Stimulated activated CD4-positive, alpha-beta T cell treated with anti-CD3 and anti-CD28 coated beads, TNF-alpha, amount 100 ng/mL, for 48 hours (primary cell): ENCODE results near the gene WNT7A.

Experiments
- DNase-seq, 3 donors: peaks; one replicate each; pipeline ENCODE4 v3.0.0-alpha.2; 2020; ENCODE audit warnings: low read depth in 3 of 3

The WNT7A gene

DNA sequence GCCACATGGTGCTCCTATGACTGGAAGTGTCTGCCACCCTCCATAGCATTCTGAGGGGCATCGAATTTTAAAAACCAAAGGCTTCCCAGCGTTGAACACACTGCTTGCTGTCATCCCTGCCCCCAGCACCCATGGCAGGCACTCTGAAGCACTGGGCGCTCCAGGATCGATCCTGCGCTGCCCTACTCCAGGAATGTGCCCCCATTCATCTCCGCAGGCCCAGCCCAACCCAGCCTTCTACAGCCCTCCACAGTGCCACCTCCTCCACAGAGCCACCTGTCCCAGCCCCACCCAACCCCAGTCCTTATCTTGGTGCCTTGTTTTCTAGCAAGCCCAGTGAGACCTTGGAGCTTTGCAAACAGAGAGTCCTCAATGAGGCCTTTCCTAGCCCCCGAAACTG lies 52.2 kb downstream of the WNT7A start:
- DNase-seq: no peak

- DNase-seq: no peak
These were observed 52.6 kb downstream of the WNT7A start for GRCh38 chr3:13827256-13827655.

DNA sequence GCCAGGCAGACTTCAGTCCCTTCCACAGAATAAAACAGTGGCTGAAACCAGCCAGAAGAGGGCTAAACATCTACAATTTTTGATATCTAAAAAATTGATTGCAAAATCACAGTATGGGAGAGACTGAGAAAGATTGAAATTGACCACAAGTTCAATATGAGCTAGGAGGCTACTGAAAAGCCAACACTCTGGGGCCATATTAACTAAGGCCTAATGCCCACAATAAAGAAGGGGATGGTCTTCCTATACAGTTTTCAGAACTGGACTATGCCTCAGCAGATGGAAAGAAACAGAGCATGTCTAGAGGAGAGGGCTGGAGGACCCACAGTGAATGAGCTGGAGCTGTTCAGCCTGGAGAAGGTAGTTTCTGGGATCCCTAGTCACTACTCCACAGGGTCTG lies 53.2 kb downstream of the WNT7A start:
- no peak for DNase-seq

DNA sequence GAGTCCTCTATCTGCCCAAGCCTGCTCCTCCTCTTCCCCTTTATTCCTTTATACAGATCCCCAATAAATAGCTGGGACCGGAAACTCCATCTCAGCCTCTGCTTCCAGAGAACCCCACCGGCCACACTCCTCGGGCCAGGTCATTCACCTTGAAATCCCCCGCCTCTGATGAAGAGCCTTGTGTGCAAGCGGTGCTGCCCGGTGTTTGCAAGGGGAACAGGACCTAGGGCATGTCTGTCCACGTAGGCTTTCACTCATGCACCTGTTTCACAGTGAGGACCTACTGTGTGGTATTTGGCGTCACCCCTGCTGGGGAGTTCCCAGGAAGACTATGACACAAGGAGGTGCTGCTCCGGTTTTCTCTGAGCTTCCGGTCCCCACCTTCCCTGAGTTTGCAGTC lies 54.0 kb downstream of the WNT7A start:
- no peak for DNase-seq

DNA sequence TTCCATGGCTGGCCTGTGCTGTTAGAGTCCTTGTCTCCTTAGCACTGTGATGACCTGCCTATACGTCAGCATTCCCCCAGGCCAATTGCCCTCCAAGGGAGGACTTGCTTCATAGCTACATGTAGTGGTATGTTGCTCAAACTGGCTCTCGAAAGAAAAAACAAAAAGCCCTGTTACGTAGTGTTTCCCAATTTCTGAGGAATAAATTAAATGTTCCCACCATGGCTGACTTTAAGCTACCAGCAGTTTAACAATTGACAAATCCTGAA lies 54.6 kb downstream of the WNT7A start:
- no peak for DNase-seq

DNA sequence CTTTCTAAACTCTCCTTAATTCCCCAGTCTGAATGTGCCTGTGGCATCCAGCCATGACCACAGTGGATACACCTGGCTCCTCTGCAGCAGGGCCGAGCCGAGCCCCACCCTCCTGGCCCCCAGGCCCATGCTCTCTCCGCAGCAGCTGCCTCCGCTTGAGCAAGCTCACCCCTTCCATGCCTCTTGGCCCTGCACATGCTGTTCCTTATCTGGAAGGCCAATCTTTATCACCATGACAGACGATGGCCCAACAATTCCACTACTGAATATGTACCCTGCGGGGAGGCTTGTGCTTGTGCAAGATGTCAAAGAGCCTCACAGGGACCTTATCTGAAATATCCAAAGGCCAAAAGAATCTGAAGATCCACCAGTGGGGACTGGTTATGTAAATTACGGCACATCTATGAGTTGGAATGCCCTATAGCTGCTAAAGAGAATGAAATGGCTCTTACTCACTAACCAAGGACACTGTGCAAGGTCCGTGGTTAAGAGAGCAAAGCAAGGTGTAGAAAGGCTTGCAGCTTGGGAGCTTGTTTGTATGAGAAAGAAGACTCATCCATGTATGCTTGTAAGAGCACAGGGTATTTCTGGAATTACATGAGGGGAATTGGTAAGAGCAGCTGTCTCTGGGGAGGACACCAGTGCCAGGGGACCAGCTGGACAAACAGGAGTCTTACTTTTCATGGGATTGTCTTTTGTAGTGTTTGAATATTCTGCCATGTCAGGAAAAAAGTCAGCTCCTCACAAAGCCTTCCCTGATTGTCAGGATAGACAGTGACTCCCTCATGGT lies 55.2 kb downstream of the WNT7A start:
- no peak for DNase-seq

DNA sequence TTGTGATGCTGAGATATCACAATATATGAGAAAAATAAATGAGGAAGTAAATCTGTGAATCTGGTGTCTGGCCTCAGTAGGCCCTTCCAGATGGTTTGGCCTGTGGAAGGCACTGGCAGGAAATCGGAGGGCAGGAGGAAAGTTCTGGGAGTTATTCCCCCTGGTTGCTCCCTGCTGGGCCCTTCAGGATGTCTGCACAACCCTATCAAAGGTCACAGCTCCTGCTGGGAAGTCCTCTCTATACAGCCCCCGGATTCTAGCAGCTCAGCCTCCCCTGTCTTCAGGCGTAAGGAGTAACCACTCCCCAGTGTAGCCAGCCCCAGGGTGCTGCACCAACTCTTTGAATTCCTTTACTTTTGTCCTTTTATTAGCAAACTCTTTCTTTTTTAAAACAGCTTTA lies 56.2 kb downstream of the WNT7A start:
- no peak for DNase-seq

DNA sequence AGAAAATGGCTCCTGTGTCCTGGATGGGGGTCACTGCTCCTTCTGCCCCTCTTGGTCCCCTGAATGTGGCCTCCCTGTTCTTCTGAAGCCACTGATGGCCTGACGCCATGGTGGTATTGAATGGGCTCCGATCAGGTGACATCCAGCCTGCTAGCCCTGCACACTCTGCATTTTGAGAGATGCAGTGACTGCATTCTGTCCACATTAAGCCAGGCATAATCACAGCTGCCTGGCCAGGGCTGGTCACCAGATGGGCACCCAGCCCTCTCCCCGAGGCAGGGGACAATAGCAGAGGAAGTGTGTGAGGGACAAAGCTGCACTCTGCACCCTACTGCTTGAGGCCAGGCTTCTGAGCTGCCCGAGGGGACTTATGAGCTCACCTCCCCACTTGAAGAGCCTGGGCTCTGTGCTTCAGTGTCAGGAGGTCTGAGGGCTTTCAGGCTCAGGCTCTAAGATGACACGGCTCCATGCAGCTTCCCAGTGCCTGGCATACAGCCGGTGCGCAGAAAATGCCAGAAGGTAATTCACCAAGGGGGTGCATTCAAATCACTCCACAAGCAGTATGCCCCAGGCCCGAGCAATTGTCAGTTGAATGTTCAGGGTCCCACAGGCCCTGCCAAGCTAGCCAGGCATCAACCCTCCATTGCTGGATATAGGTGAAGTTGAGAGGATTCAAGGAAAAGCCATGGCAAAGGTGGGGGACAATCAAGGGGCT lies 56.8 kb downstream of the WNT7A start:
- no peak for DNase-seq

- DNase-seq: peak in 1 of 3 donors; percentile 1
These were observed 57.8 kb downstream of the WNT7A start for GRCh38 chr3:13822042-13822441.

GRCh38 chr3:13821126-13821525 lies 58.7 kb downstream of the WNT7A start:
- DNase-seq: no peak

DNA sequence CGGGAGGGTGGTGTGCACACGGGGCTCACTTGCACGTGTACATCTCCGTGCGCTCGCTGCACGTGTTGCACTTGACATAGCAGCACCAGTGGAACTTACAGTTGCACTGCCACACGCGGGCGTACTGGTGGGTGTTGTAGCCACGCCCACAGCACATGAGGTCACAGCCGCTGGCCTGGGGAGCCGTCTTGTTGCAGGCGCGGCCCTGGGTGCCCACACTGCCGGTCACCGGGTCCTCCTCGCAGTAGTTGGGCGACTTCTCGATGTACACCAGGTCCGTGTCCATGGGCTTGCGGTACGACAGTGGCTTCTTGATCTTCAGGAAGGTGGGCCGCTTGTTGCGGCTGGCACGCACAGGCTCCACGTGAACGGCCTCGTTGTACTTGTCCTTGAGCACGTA lies 61.0 kb downstream of the WNT7A start:
- DNase-seq: no peak

- no peak for DNase-seq
These were observed 64.7 kb downstream of the WNT7A start for GRCh38 chr3:13815088-13815683.

GRCh38 chr3:13812034-13812471 lies 67.8 kb downstream of the WNT7A start:
- no peak for DNase-seq

- DNase-seq: no peak
These were observed 68.3 kb downstream of the WNT7A start for GRCh38 chr3:13811614-13812013.

- no peak for DNase-seq
These were observed 71.3 kb downstream of the WNT7A start for GRCh38 chr3:13808550-13808949.

- no peak for DNase-seq
These were observed 78.3 kb downstream of the WNT7A start for GRCh38 chr3:13801361-13802204.

DNA sequence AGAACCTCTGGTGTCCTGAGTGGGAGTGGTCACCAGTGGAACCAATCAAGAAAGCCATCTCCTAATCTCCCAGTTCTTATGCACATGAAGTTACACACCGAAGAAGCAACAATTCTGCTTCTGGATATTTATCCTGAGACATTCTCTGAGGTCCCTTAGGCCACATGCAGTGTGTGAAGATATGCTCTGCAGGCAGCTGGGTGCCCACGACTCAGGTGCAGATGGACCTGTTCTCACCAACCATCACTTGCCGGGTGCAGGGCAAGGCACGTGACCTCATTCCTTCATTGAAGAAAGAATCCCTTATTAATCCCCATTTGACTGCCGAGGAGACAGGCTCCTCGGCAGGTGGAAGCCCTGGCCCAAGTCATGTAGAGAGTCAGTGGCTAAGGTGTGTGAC lies 79.8 kb downstream of the WNT7A start:
- no peak for DNase-seq

GRCh38 chr3:13798401-13798800 lies 81.5 kb downstream of the WNT7A start:
- DNase-seq: no peak

DNA sequence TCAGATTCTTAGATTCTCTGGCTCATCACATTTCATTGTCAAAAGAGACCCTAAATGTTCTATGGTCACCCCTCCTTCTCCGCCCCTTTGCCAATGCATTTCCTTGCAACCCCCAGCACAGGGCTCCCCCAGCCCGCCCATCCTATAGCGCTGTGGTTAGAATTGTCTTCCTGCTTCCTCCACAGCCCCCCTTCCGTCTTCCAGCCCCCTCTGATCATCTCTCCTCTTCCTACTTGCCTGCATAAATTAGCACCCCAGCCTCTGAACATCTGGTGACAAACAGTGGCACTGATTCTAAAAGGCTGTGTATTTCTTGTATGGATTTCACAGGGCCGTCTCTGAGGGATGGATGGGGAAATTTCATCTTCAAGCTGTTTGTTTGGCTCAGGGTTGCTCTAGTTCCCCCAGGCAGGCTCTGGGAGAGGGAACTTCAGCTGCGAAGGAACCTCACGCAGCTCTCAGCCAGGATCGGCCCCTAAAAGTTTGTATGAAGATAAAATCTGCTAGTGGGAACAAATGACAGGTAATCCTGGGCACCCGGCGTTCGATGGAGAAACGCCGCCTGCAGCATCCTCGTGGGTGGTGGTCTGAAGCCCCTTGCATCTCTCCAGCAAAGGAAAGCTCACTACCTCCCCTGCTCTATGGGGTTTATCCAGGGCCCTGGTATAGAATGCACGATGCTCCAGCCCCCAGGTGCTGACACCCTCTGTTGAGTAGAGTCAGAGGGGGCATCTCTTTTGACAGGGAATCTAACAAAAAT lies 83.0 kb downstream of the WNT7A start:
- DNase-seq: no peak

DNA sequence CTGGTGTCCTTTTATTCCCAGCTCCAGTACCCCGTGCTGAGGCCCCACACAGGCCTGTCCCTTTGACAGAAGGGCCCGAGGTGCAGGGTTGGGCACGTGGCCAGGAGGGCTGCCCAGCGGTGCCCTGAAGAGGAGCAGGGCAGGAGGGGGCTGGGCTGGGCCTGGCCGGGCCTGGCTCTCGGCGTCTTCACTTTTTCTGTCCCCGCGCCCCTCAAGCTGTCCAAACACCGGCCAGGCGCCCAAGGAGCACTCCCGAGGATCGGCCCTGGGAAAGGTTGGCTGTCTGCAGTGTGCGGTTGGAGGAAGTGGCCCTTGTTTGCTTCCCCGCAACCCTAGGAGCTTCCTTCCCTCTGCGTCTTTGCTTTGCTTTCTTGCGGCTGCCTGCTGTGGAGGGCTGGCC lies 84.1 kb downstream of the WNT7A start:
- no peak for DNase-seq

DNA sequence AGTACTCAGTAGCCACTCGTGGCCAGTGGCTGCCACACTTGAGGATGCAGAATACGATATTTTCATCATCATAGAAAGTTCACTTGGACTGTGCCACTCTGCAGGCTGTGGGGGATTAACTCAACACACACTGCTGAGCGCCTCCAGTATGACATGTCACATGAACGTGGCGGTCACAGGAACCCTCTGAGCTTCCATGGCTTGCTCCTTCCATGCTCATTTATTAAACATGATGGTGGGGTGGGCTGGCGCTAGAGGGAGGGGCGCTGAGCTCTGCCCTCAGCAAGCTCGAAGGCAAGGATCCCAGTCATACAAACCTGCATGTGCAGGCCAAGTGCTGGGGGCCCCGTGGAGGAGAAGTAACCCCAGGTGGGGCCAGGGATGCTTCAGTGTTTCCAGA lies 85.5 kb downstream of the WNT7A start:
- DNase-seq: no peak

DNA sequence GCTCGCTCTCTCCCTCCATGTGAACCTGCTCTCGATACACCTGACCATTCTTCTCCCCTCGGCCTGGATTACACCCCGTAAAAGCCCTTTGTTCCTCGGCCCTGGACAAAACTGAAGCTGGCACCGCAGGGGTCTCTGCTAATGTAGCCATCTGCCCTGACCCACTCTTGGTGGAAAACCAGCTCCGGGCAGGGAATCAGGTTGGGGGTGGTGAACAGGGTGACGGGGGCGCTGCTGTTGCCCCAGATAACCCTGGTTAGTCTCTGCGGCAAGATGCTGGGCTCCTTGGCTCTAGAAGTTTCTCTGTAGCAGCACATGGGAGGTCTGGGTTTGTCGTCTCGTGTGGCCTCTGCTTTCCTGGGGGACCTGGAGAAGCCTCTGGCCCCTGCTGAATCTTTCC lies 86.4 kb downstream of the WNT7A start:
- no peak for DNase-seq
